Activated naive CD8-positive, alpha-beta T cell treated with anti-CD3 and anti-CD28 coated beads, Interleukin-2, amount 10 ng/mL, durations not matched to agents 7 days and 5 days (primary cell): ENCODE results near the gene COPS2. TPM values are rescaled to one million over a fixed set of nuclear protein-coding genes. Genes with fewer than 3 reads are reported as not detected.
"Not testable (repeated sequence)": the region's sequence is repeated elsewhere in the genome, so short reads cannot be mapped to it uniquely, and the experiment has no call there.

Experiments used
- ATAC-seq: fragments of 150-1000 bp; cut with Tn5 transposase; one replicate; pipeline ENCODE4 v1.10.0; 2021; ENCODE audit warnings: low read depth, moderate library complexity
- POLR2A ChIA-PET: fragments of 350-600 bp; sonication (Branson Sonifier 250); formaldehyde crosslinking; loops from one replicate; lab custom pipeline; 2021; ENCODE audit warnings: antibody characterized with exemption; lab: Charles Lee
- DNase-seq: peaks from one replicate; pipeline ENCODE4 v3.0.0; 2021
- H3K27ac Mint-ChIP-seq: one replicate; pipeline ENCODE4 v1.8.0; 2022; ENCODE audit warnings: mild to moderate bottlenecking, mixed read lengths
- H3K27me3 Mint-ChIP-seq: one replicate; pipeline ENCODE4 v1.8.0; 2022; ENCODE audit warnings: mild to moderate bottlenecking, moderate library complexity, mixed read lengths
- H3K36me3 Mint-ChIP-seq: one replicate; pipeline ENCODE4 v1.8.0; 2021; ENCODE audit warnings: mild to moderate bottlenecking, mixed read lengths
- H3K4me1 Mint-ChIP-seq: one replicate; pipeline ENCODE4 v1.8.0; 2021; ENCODE audit warnings: mixed read lengths
- H3K4me3 Mint-ChIP-seq: one replicate; pipeline ENCODE4 v1.8.0; 2022; ENCODE audit warnings: mild to moderate bottlenecking, moderate library complexity, mixed read lengths
- H3K9me3 Mint-ChIP-seq: one replicate; pipeline ENCODE4 v1.8.0; 2021; ENCODE audit warnings: mixed read lengths
- total RNA-seq, 2 experiments: library from RNA; stranded (reverse); gene quantifications; one replicate each; pipeline ENCODE4 v1.2.3, GENCODE V29; 2021

The COPS2 gene
- total RNA-seq, 2 experiments from 2014 or later = 58.9 to 61.1 TPM

GRCh38 chr15:49178497-49178896, 23.1 kb upstream of the COPS2 start:
- Mint-ChIP-seq H3K27ac (no peak overlapping the region), H3K9me3 (no peaks in the 10 kb centered on the region), H3K27me3 (no peaks in the 10 kb centered on the region), H3K4me3 (no peak overlapping the region), H3K4me1 (peaks cover 4% of the 10 kb centered on the region), H3K36me3 (peaks cover 20% of the 10 kb centered on the region)
- ATAC-seq (no peak), DNase-seq (no peak)
- POLR2A ChIA-PET = no interaction called here

- H3K27ac Mint-ChIP-seq, ATAC-seq, DNase-seq, H3K27me3 Mint-ChIP-seq, H3K4me3 Mint-ChIP-seq, H3K9me3 Mint-ChIP-seq: not testable (repeated sequence)
- peaks cover 13% of the 10 kb centered on the region for H3K36me3 Mint-ChIP-seq
- H3K4me1 Mint-ChIP-seq = peaks cover 15% of the 10 kb centered on the region
- POLR2A ChIA-PET = interaction anchor here (1.1 kb wide), 1 partner anchor 20 kb away, joined by 3 read pairs; the partner anchor contains the start of gene COPS2
Measured at GRCh38 chr15:49175582-49176397, 20.4 kb upstream of the COPS2 start.

- POLR2A ChIA-PET = interaction anchor here (1.1 kb wide), 1 partner anchor 19 kb away, joined by 3 read pairs; the partner anchor contains the start of gene COPS2
Measured at GRCh38 chr15:49174902-49175301, 19.5 kb upstream of the COPS2 start.

GRCh38 chr15:49171790-49172189, 16.4 kb upstream of the COPS2 start:
- ATAC-seq (no peak), DNase-seq (no peak)
- peaks cover 7% of the 10 kb centered on the region for H3K36me3 Mint-ChIP-seq
- no peak overlapping the region for H3K27ac Mint-ChIP-seq
- H3K4me3 Mint-ChIP-seq = peak overlapping the region; percentile 90
- no peaks in the 10 kb centered on the region for H3K27me3 Mint-ChIP-seq
- peaks cover 23% of the 10 kb centered on the region for H3K4me1 Mint-ChIP-seq
- H3K9me3 Mint-ChIP-seq = no peaks in the 10 kb centered on the region
- POLR2A ChIA-PET = interaction anchor here (0.6 kb wide), 1 partner anchor 16 kb away, joined by 3 read pairs; the partner anchor contains the start of gene COPS2

More at GRCh38 chr15:49174902-49175301, 19.5 kb upstream of the COPS2 start:
- Mint-ChIP-seq H3K36me3 (peaks cover 13% of the 10 kb centered on the region), H3K27ac (no peak overlapping the region), H3K4me3 (no peak overlapping the region), H3K4me1 (peaks cover 17% of the 10 kb centered on the region), H3K9me3 (no peaks in the 10 kb centered on the region), H3K27me3 (no peaks in the 10 kb centered on the region)
- no peak for ATAC-seq
- DNase-seq = no peak

- H3K4me3 Mint-ChIP-seq = peak within 1 kb of the TSS; percentile 90
- H3K36me3 Mint-ChIP-seq = peaks cover 4% of the 10 kb centered on the region
- ATAC-seq = peak; percentile 99
- H3K4me1 Mint-ChIP-seq = peaks cover 23% of the 10 kb centered on the region
- POLR2A ChIA-PET = interaction anchor here (0.6 to 2.2 kb wide), 7 partner anchors 9 to 1184 kb away, joined by 3 to 21 read pairs (median 4); partner anchors contain the start of genes CEP152, COPS2, EID1 and SECISBP2L
- H3K27ac Mint-ChIP-seq = peak within 1 kb of the TSS; percentile 92
- no peaks in the 10 kb centered on the region for H3K27me3 Mint-ChIP-seq
- peak; percentile 72 for DNase-seq
- no peaks in the 10 kb centered on the region for H3K9me3 Mint-ChIP-seq
Measured at GRCh38 chr15:49169880-49170597, 14.6 kb upstream of the COPS2 start, which contains the start of gene GALK2. Gene GALK2 (plus strand): TSS chr15:49170247. CDS start chr15:49170323, 76 bp downstream.

- H3K4me3 Mint-ChIP-seq = no peak overlapping the region
- peaks cover 20% of the 10 kb centered on the region for H3K4me1 Mint-ChIP-seq
- peaks cover 2% of the 10 kb centered on the region for H3K36me3 Mint-ChIP-seq
- POLR2A ChIA-PET = no interaction called here
- DNase-seq = no peak
- H3K27ac Mint-ChIP-seq = no peak overlapping the region
- H3K27me3 Mint-ChIP-seq = no peaks in the 10 kb centered on the region
- no peak for ATAC-seq
- no peaks in the 10 kb centered on the region for H3K9me3 Mint-ChIP-seq
Measured at GRCh38 chr15:49168016-49168415, 12.6 kb upstream of the COPS2 start.

GRCh38 chr15:49164865-49165264, 9.5 kb upstream of the COPS2 start:
- Mint-ChIP-seq H3K36me3 (peaks cover 10% of the 10 kb centered on the region), H3K9me3 (no peaks in the 10 kb centered on the region), H3K4me1 (peaks cover 5% of the 10 kb centered on the region), H3K27ac (no peak overlapping the region), H3K4me3 (no peak overlapping the region), H3K27me3 (no peaks in the 10 kb centered on the region)
- POLR2A ChIA-PET = no interaction called here
- ATAC-seq (no peak), DNase-seq (no peak)

- Mint-ChIP-seq H3K4me3 (no peak overlapping the region), H3K9me3 (no peaks in the 10 kb centered on the region), H3K27ac (no peak overlapping the region), H3K27me3 (no peaks in the 10 kb centered on the region), H3K4me1 (peaks cover under 1% of the 10 kb centered on the region), H3K36me3 (peaks cover 10% of the 10 kb centered on the region)
- no peak for ATAC-seq
- no peak for DNase-seq
- POLR2A ChIA-PET = no interaction called here
Measured at GRCh38 chr15:49163678-49164077, 8.3 kb upstream of the COPS2 start.

GRCh38 chr15:49155834-49156627, 632 bp upstream of the COPS2 start:
- no peak for DNase-seq
- peak overlapping the region; percentile 93 for H3K27ac Mint-ChIP-seq
- H3K36me3 Mint-ChIP-seq = peaks cover 2% of the 10 kb centered on the region
- no peaks in the 10 kb centered on the region for H3K27me3 Mint-ChIP-seq
- H3K4me3 Mint-ChIP-seq = peak overlapping the region; percentile 89
- POLR2A ChIA-PET = interaction anchor here (0.8 to 3.0 kb wide), 12 partner anchors 9 to 1268 kb away, joined by 3 to 21 read pairs (median 4); partner anchors contain the start of genes CEP152, EID1, GALK2 and SECISBP2L
- no peak for ATAC-seq
- H3K4me1 Mint-ChIP-seq = peaks cover 29% of the 10 kb centered on the region
- H3K9me3 Mint-ChIP-seq = no peaks in the 10 kb centered on the region

- ATAC-seq (no peak), DNase-seq (no peak)
- no peaks in the 10 kb centered on the region for H3K9me3 Mint-ChIP-seq
- peaks cover 32% of the 10 kb centered on the region for H3K4me1 Mint-ChIP-seq
- POLR2A ChIA-PET = interaction anchor here (0.6 to 3.0 kb wide), 5 partner anchors 14 to 826 kb away, joined by 4 to 21 read pairs (median 6); partner anchors contain the start of genes GALK2 and SECISBP2L
- peaks cover 4% of the 10 kb centered on the region for H3K36me3 Mint-ChIP-seq
- no peaks in the 10 kb centered on the region for H3K27me3 Mint-ChIP-seq
- H3K27ac Mint-ChIP-seq = peak overlapping the region; percentile 93
- H3K4me3 Mint-ChIP-seq = peak overlapping the region; percentile 89
Measured at GRCh38 chr15:49154799-49155109, 645 bp downstream of the COPS2 start.

- Mint-ChIP-seq H3K27me3 (no peaks in the 10 kb centered on the region), H3K4me3 (peak overlapping the region; percentile 89), H3K27ac (peak overlapping the region; percentile 93), H3K36me3 (peaks cover 4% of the 10 kb centered on the region), H3K9me3 (no peaks in the 10 kb centered on the region), H3K4me1 (peaks cover 32% of the 10 kb centered on the region)
- DNase-seq (no peak), ATAC-seq (no peak)
- POLR2A ChIA-PET = interaction anchor here (0.6 to 3.0 kb wide), 5 partner anchors 13 to 825 kb away, joined by 4 to 21 read pairs (median 6); partner anchors contain the start of genes GALK2 and SECISBP2L
Measured at GRCh38 chr15:49154359-49154758, 1.0 kb downstream of the COPS2 start.

- DNase-seq (no peak), ATAC-seq (no peak)
- Mint-ChIP-seq H3K9me3 (no peaks in the 10 kb centered on the region), H3K36me3 (peaks cover 4% of the 10 kb centered on the region), H3K4me3 (peak overlapping the region; percentile 6), H3K27ac (no peak overlapping the region), H3K4me1 (peaks cover 35% of the 10 kb centered on the region), H3K27me3 (no peaks in the 10 kb centered on the region)
- POLR2A ChIA-PET = no interaction called here
Measured at GRCh38 chr15:49152552-49153312, 2.7 kb downstream of the COPS2 start.
